Measurements from ENCODE around the gene STX8. TPM values are rescaled to one million over a fixed set of nuclear protein-coding genes. Genes with fewer than 3 reads are reported as not detected.

Gene STX8
- total and polyA plus RNA-seq, 9 of the 15 experiments (the other 6 are each of a cell fraction or from before 2014, with no cell fraction given): 14.6 to 42.5 (median 22.1) TPM

- no TSS peak for BruUV-seq (replicated peaks)
- H3K27me3 ChIP-seq (ENCODE audit: control insufficient read depth in 2 of 2, insufficient read depth in 2 of 2, low read length in 2 of 2): peaks cover 0 to 31% of the 10 kb centered on the region in 2 experiments; a peak in 1 of 5 replicates
- H3K36me3 ChIP-seq (ENCODE audit: control insufficient read depth, insufficient read depth, low read length): no peaks in the 10 kb centered on the region
- H3K27ac ChIP-seq (ENCODE audit: extremely low read depth, low read depth, low read length): no peak overlapping the region
- DNase-seq (ENCODE audit: extremely low read depth in 1 of 4, low spot score in 3 of 4): no peak
- no peaks in the 10 kb centered on the region for H3K79me2 ChIP-seq (ENCODE audit: control insufficient read depth, insufficient read depth, low read length)
- H3K9ac ChIP-seq (ENCODE audit: insufficient read depth in 1 of 2, low read depth in 2 of 2, low read length in 2 of 2): no peak overlapping the region
- whole genome bisulfite sequencing (ENCODE audit: insufficient coverage, low coverage, missing lambda C conversion rate): 7% methylated on average over 5 of the region's 8 CpGs
- H3K4me2 ChIP-seq (ENCODE audit: insufficient read depth, low read length): no peak overlapping the region
- in situ Hi-C loops (cut with MboI) (no loop called here), intact Hi-C loops (cut with micrococcal nuclease) (no loop called here)
- FAIRE-seq: no peak
- ChIA-PET POLR2A (no interaction called here), CTCF (ENCODE audit: low intra/inter-chr PET ratio) (no interaction called here)
- ATAC-seq: no peak
- TF ChIP-seq BCL6 (CRISPR knock-in tag; IDR thresholded peaks at IDR 0.05) (no peak), NUFIP1 (IDR thresholded peaks at IDR 0.05; ENCODE audit: partially characterized antibody) (no peak), VEZF1 (CRISPR knock-in tag; IDR thresholded peaks at IDR 0.05) (no peak), TOE1 (IDR thresholded peaks at IDR 0.05; ENCODE audit: borderline replicate concordance) (no peak), TOE1 (CRISPR knock-in tag; IDR thresholded peaks at IDR 0.05; ENCODE audit: borderline replicate concordance, low read depth) (no peak), KLF16 (IDR thresholded peaks at IDR 0.05) (no peak), HMG20A (CRISPR knock-in tag; conservative IDR thresholded peaks at IDR 0.05) (no peak), PHF20 (IDR thresholded peaks at IDR 0.05; ENCODE audit: partially characterized antibody) (no peak), MYNN (IDR thresholded peaks at IDR 0.05) (no peak), MYNN (CRISPR knock-in tag; IDR thresholded peaks at IDR 0.05) (no peak), BRD9 (IDR thresholded peaks at IDR 0.05; ENCODE audit: low read depth, partially characterized antibody) (no peak), TRIM24 (IDR thresholded peaks at IDR 0.05) (no peak), POLR3A (IDR thresholded peaks at IDR 0.05; ENCODE audit: borderline replicate concordance, extremely low read depth, insufficient read depth, insufficient read length) (no peak), TAF9B (IDR thresholded peaks at IDR 0.05; ENCODE audit: partially characterized antibody) (no peak)
- TF ChIP-seq, protein P1, sequence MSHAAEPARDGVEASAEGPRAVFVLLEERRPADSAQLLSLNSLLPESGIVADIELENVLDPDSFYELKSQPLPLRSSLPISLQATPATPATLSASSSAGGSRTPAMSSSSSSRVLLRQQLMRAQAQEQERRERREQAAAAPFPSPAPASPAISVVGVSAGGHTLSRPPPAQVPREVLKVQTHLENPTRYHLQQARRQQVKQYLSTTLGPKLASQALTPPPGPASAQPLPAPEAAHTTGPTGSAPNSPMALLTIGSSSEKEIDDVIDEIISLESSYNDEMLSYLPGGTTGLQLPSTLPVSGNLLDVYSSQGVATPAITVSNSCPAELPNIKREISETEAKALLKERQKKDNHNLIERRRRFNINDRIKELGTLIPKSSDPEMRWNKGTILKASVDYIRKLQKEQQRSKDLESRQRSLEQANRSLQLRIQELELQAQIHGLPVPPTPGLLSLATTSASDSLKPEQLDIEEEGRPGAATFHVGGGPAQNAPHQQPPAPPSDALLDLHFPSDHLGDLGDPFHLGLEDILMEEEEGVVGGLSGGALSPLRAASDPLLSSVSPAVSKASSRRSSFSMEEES (CRISPR knock-in tag; IDR thresholded peaks at IDR 0.05): no peak
- H3K4me1 ChIP-seq (replicated peaks in 1 of 2; ENCODE audit: control insufficient read depth in 2 of 2, insufficient read depth in 2 of 2, low read length in 2 of 2): peaks cover 0 to 20% of the 10 kb centered on the region in 2 experiments; a peak in 2 of 5 replicates
- no peak overlapping the region for H2AFZ ChIP-seq (ENCODE audit: low read depth, low read length)
- no peaks in the 10 kb centered on the region for H3K9me3 ChIP-seq (replicated peaks; ENCODE audit: control insufficient read depth, insufficient read depth, low read depth, low read length)
- H3K9me1 ChIP-seq (ENCODE audit: control insufficient read depth, insufficient read depth, low read length): no peaks in the 10 kb centered on the region
- 0 out of 2 replicates have a peak, but pooled peaks cover 5% of the 10 kb centered on the region for H4K20me1 ChIP-seq (replicated peaks; ENCODE audit: control insufficient read depth, insufficient read depth, low read length)
- H3K4me3 ChIP-seq: no peak overlapping the region
These were observed 332.6 kb downstream of the STX8 start for GRCh38 chr17:9242983-9243382.
